GM18517 (cell line): ENCODE measurements around the gene SMIM11.
"Not testable (repeated sequence)": the region's sequence is repeated elsewhere in the genome, so short reads cannot be mapped to it uniquely, and the experiment has no call there.

Experiments
- ATAC-seq: cut with Tn5 transposase; IDR thresholded peaks from one replicate; pipeline ENCODE4 v1.9.1; 2021; ENCODE audit warnings: mild to moderate bottlenecking, moderate library complexity; ENCODE audit not compliant: unreplicated experiment

Gene SMIM11

GRCh38 chr21:34407294-34407693 lies 32.0 kb downstream of the SMIM11 start:
- ATAC-seq: not testable (repeated sequence)

- ATAC-seq: not testable (repeated sequence)
Measured at GRCh38 chr21:34417448-34418077, 42.3 kb downstream of the SMIM11 start.

GRCh38 chr21:34423805-34424204 lies 48.5 kb downstream of the SMIM11 start, which contains the start of gene SMIM34:
Gene SMIM34, minus strand, starts transcription at chr21:34423951. Its CDS starts 112 bp downstream, at chr21:34423839.
- not testable (repeated sequence) for ATAC-seq

GRCh38 chr21:34427339-34427738 lies 52.0 kb downstream of the SMIM11 start:
- ATAC-seq: not testable (repeated sequence)

- not testable (repeated sequence) for ATAC-seq
Measured at GRCh38 chr21:34428441-34428840, 53.1 kb downstream of the SMIM11 start.

GRCh38 chr21:34429710-34430109 lies 54.4 kb downstream of the SMIM11 start:
- ATAC-seq: not testable (repeated sequence)
